Suprapubic skin (tissue), 4 donors: ENCODE measurements around the gene TCP11. TPM values are rescaled to one million over a fixed set of nuclear protein-coding genes. Genes with fewer than 3 reads are reported as not detected.

Source experiments
- DNase-seq, 2 donors: peaks; one replicate each; pipeline ENCODE4 v3.0.0-alpha.2; 2019; ENCODE audit warnings: low spot score in 2 of 2
- H3K27ac ChIP-seq: fragments of 200-600 bp; sonication (generic); one replicate; pipeline ENCODE4 v1.5.1; 2019
- H3K27me3 ChIP-seq: fragments of 200-600 bp; sonication (generic); one replicate; pipeline ENCODE4 v1.5.1; 2019
- H3K36me3 ChIP-seq: fragments of 200-600 bp; sonication (generic); one replicate; pipeline ENCODE4 v1.5.1; 2019
- H3K4me1 ChIP-seq: fragments of 200-600 bp; sonication (generic); one replicate; pipeline ENCODE4 v1.5.1; 2019
- H3K4me3 ChIP-seq: fragments of 200-600 bp; sonication (generic); one replicate; pipeline ENCODE4 v1.5.1; 2019; ENCODE audit warnings: mild to moderate bottlenecking
- H3K9me3 ChIP-seq: fragments of 200-600 bp; sonication (generic); one replicate; pipeline ENCODE4 v1.5.1; 2019
- CTCF ChIP-seq, 2 donors: fragments of 200-600 bp in 1 of 2; fragments of 450-650 bp in 1 of 2; sonication (generic) in 1 of 2; IDR thresholded peaks; one replicate each; pipeline ENCODE4 v1.5.1; 2016 to 2019; ENCODE audit warnings: antibody characterized with exemption in 2 of 2, mild to moderate bottlenecking in 1 of 2, moderate library complexity in 1 of 2
- EP300 ChIP-seq: sonication (generic); formaldehyde crosslinking; IDR thresholded peaks from one replicate; pipeline ENCODE4 v1.6.1; 2017; ENCODE audit warnings: antibody characterized with exemption
- POLR2A ChIP-seq, 2 donors: fragments of 450-650 bp; IDR thresholded peaks; one replicate each; pipeline ENCODE4 v1.6.1; 2017; ENCODE audit warnings: antibody characterized with exemption in 2 of 2, mild to moderate bottlenecking in 2 of 2, moderate library complexity in 2 of 2
- POLR2AphosphoS5 ChIP-seq, 3 donors: sonication (generic); formaldehyde crosslinking; IDR thresholded peaks; one replicate each; pipeline ENCODE4 v1.6.1; 2017; ENCODE audit warnings: antibody characterized with exemption in 3 of 3
- WGBS: methylation state at CpG from one replicate; pipeline ENCODE4 v1.1.5; 2018; 5-methylcytosine and 5-hydroxymethylcytosine counted together
- total RNA-seq, 4 donors: library from RNA; depleted of rRNA; stranded (reverse); fragments of >200 nt; gene quantifications; one replicate each; pipeline ENCODE4 v1.1.0, GENCODE V29; 2016

The TCP11 gene
- total RNA-seq, 4 donors from 2014 or later: 4.2 TPM; not detected in 3

- no peaks in the 10 kb centered on the region for H3K9me3 ChIP-seq
- no peak overlapping the region for H3K27ac ChIP-seq
- no peak overlapping the region for H3K4me3 ChIP-seq
- peaks cover 43% of the 10 kb centered on the region for H3K36me3 ChIP-seq
- H3K4me1 ChIP-seq: peaks cover 28% of the 10 kb centered on the region
- WGBS: 91% methylated on average over 20 of the region's 20 CpGs
- DNase-seq: peak in 1 of 2 donors; percentile 59
- no peaks in the 10 kb centered on the region for H3K27me3 ChIP-seq
- TF ChIP-seq POLR2AphosphoS5 (IDR thresholded peaks at IDR 0.05) (no peak), CTCF (IDR thresholded peaks at IDR 0.05) (no peak), POLR2A (IDR thresholded peaks at IDR 0.05) (no peak), EP300 (no peak)
Measured at GRCh38 chr6:35073766-35074471, 67.2 kb downstream of the TCP11 start.

- peak in 1 of 2 donors; percentile 49 for DNase-seq
- TF ChIP-seq POLR2A (IDR thresholded peaks at IDR 0.05) (no peak), POLR2AphosphoS5 (IDR thresholded peaks at IDR 0.05) (no peak), CTCF (IDR thresholded peaks at IDR 0.05) (no peak), EP300 (no peak)
- no peak overlapping the region for H3K27ac ChIP-seq
- peaks cover 36% of the 10 kb centered on the region for H3K36me3 ChIP-seq
- H3K27me3 ChIP-seq: no peaks in the 10 kb centered on the region
- H3K9me3 ChIP-seq: no peaks in the 10 kb centered on the region
- H3K4me1 ChIP-seq: peaks cover 26% of the 10 kb centered on the region
- H3K4me3 ChIP-seq: no peak overlapping the region
- WGBS: 97% methylated on average over 9 of the region's 10 CpGs
Measured at GRCh38 chr6:35073211-35073610, 67.9 kb downstream of the TCP11 start.

- Histone ChIP-seq H3K4me1 (peaks cover 21% of the 10 kb centered on the region), H3K27ac (no peak overlapping the region), H3K9me3 (no peaks in the 10 kb centered on the region), H3K27me3 (no peaks in the 10 kb centered on the region), H3K36me3 (peaks cover 31% of the 10 kb centered on the region), H3K4me3 (no peak overlapping the region)
- WGBS: 94% methylated on average over 8 of the region's 9 CpGs
- no peak for TF ChIP-seq POLR2A (IDR thresholded peaks at IDR 0.05)
- no peak for DNase-seq
Measured at GRCh38 chr6:35072698-35073055, 68.5 kb downstream of the TCP11 start.

- Histone ChIP-seq H3K36me3 (peaks cover 26% of the 10 kb centered on the region), H3K4me1 (peaks cover 16% of the 10 kb centered on the region), H3K27ac (no peak overlapping the region), H3K27me3 (no peaks in the 10 kb centered on the region), H3K4me3 (no peak overlapping the region), H3K9me3 (no peaks in the 10 kb centered on the region)
- 71% methylated on average over 15 of the region's 15 CpGs for WGBS
- TF ChIP-seq EP300 (no peak), POLR2A (IDR thresholded peaks at IDR 0.05) (no peak), CTCF (IDR thresholded peaks at IDR 0.05) (no peak)
- no peak for DNase-seq
Measured at GRCh38 chr6:35072051-35072697, 69.0 kb downstream of the TCP11 start.

- H3K36me3 ChIP-seq: peaks cover 22% of the 10 kb centered on the region
- peaks cover 13% of the 10 kb centered on the region for H3K4me1 ChIP-seq
- WGBS: 72% methylated on average over 7 of the region's 12 CpGs
- TF ChIP-seq POLR2A (IDR thresholded peaks at IDR 0.05) (no peak), EP300 (no peak), CTCF (IDR thresholded peaks at IDR 0.05) (no peak), POLR2AphosphoS5 (IDR thresholded peaks at IDR 0.05) (no peak)
- H3K9me3 ChIP-seq: no peaks in the 10 kb centered on the region
- H3K27me3 ChIP-seq: no peaks in the 10 kb centered on the region
- H3K4me3 ChIP-seq: no peak overlapping the region
- DNase-seq: no peak
- H3K27ac ChIP-seq: no peak overlapping the region
Measured at GRCh38 chr6:35071347-35071994, 69.7 kb downstream of the TCP11 start.
